OCI-LY7 (cell line): ENCODE data around the gene BRD7.

Experiments
- EZH2phosphoT487 ChIP-seq: fragments of 200-600 bp; sonication (generic); IDR thresholded peaks from 2 replicates; pipeline ENCODE4 v1.6.1; 2018; ENCODE audit warnings: low read depth, borderline replicate concordance, mild to moderate bottlenecking, mixed run types, antibody characterized with exemption, low read length, moderate library complexity, mixed read lengths
- TF ChIP-seq, protein P1 (sequence below): fragments of 200-600 bp; sonication (generic); conservative IDR thresholded peaks from 2 replicates; pipeline ENCODE4 v1.5.1; 2014; ENCODE audit warnings: mild to moderate bottlenecking, antibody characterized with exemption, low read length, moderate library complexity, mixed read lengths

GRCh38 chr16:50354629-50355456 is 13.9 kb downstream of the BRD7 start:
- TF ChIP-seq, protein P1, sequence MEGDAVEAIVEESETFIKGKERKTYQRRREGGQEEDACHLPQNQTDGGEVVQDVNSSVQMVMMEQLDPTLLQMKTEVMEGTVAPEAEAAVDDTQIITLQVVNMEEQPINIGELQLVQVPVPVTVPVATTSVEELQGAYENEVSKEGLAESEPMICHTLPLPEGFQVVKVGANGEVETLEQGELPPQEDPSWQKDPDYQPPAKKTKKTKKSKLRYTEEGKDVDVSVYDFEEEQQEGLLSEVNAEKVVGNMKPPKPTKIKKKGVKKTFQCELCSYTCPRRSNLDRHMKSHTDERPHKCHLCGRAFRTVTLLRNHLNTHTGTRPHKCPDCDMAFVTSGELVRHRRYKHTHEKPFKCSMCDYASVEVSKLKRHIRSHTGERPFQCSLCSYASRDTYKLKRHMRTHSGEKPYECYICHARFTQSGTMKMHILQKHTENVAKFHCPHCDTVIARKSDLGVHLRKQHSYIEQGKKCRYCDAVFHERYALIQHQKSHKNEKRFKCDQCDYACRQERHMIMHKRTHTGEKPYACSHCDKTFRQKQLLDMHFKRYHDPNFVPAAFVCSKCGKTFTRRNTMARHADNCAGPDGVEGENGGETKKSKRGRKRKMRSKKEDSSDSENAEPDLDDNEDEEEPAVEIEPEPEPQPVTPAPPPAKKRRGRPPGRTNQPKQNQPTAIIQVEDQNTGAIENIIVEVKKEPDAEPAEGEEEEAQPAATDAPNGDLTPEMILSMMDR = peak; percentile 94
- TF ChIP-seq EZH2phosphoT487 = no peak
